ENCODE measurements around the gene GGNBP2.
"Not testable (repeated sequence)": the region's sequence is repeated elsewhere in the genome, so short reads cannot be mapped to it uniquely, and the experiment has no call there.

The GGNBP2 gene

DNA sequence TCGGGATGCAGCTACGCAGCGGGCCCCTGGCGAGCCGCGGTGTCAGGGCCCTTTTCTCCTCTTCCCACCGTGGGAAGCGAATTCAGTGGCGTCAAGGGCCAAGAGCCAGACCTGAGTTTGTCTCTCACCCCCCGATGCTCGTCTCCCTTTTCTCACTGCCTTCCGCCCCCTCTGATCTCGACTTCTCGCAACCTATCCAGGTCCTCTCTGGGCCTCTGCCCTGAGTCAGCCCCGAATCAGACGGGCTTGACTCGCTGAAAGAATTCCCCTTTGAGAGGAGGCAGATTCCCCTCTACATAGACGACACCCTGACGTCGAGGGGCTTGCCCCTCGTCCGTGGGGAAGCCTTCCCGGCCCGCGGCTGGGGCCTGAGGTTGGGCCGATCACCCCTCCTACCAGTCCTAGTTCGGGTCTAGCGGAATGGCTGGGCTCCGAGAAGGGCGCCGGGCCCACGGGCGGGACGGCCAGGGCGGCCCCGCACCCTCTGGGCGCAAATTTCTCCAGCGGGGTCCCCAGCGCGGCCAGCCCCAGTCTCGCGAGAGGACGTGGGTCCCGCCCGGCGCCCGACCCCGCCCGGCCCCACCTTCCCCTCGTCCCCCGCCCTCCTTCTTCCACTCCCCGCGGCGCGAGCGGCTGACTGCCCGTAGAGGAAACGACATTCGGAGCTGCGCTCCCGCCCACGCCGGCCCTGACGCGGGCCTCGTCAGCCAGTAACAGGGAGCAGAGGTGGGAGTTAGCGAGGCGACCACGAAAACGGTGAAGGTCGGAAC lies at the start of gene GGNBP2:
Gene GGNBP2, plus strand, starts transcription at position 613 of the 770 bp plus-strand sequence. CDS start 806 bp downstream, outside the sequence.
- peak; percentile 70 for DNase-seq (ENCODE audit: low read depth)

DNA sequence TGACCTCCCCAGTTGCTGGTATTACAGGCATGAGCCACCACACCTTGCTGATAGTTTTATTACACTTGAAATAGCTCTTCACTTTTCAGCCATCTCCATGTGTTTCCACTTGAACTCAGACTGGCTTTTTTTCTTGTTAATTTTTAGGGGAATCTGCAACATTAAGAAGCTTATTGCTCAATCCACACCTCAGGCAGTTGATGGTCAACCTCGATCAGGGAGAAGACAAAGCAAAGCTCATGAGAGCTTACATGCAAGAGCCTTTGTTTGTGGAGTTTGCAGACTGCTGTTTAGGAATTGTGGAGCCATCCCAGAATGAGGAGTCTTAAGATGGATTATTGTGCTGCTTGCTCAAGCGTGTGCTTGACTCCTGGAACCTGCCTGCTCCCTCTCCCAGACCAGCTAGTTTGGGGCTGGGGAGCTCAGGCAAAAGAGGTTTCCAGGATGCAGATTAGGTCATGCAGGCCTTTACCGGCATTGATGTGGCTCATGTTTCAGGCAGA lies 49.6 kb upstream of the GGNBP2 start:
- no peak for DNase-seq (ENCODE audit: low read depth)

GRCh38 chr17:36496018-36496789 lies 48.5 kb upstream of the GGNBP2 start:
- DNase-seq (ENCODE audit: low read depth): no peak

- no peak for DNase-seq (ENCODE audit: low read depth)
Observed at GRCh38 chr17:36498155-36498554, 46.6 kb upstream of the GGNBP2 start.

- no peak for DNase-seq (ENCODE audit: low read depth)
Observed at GRCh38 chr17:36498560-36499300, 46.0 kb upstream of the GGNBP2 start.

GRCh38 chr17:36500745-36501225 lies 43.9 kb upstream of the GGNBP2 start:
- DNase-seq (ENCODE audit: low read depth): no peak

GRCh38 chr17:36501351-36501750 lies 43.4 kb upstream of the GGNBP2 start:
- no peak for DNase-seq (ENCODE audit: low read depth)

GRCh38 chr17:36501963-36502362 lies 42.8 kb upstream of the GGNBP2 start:
- no peak for DNase-seq (ENCODE audit: low read depth)

DNA sequence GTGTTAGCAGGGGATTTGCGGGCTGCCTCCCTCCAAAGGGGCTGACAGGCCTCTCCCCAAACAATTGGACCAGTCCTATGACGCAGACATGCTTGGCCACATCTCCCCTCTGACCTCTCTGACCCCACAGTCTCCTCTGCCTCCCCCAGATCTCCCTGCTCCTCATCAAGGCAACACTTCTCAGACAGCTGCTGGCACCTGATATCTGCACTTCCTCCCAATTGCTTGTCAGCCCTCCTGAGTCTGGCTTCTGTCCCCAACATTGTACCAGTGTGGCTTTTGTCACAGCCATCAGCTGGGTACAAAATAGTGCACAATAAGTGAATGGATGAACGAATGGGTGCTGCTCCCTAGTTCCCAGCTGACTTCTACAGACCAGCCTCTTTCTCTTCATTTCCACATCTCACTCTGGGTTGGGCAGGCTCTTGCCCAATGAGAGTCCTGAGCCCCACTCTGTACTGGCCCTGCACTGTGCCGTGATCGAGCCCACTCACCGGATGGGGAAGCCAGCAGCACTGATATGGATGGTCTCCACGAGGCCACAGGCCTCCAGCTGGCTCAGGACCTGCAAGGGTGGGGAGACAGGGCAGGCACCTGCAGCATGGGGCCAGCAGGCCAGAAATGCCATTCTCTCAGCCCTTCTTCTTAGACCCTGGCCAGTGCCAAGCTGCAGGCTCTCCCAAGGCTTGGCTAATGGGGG lies 41.1 kb upstream of the GGNBP2 start:
- DNase-seq (ENCODE audit: low read depth): no peak

GRCh38 chr17:36504156-36504545 lies 40.6 kb upstream of the GGNBP2 start:
- DNase-seq (ENCODE audit: low read depth): no peak

DNA sequence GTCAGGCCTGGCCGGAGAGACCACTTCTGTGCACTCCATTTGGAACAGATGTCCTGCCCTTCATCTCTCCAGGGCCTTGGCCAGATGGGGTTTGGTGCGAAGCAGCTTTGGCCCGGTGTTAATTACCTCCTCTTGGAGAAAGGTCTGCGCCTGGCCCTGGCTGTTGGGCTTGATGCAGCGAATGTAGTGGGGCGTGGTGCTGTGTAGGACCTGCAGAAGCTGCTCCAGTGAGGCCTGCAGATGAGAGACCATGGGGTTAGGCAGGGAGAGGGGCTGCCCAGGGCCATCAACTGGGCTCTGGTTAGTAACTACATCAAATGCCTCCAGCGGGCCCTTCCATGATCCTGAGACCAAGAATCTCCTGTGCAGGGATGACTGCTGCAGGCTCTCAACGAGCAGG lies 39.5 kb upstream of the GGNBP2 start:
- no peak for DNase-seq (ENCODE audit: low read depth)

DNA sequence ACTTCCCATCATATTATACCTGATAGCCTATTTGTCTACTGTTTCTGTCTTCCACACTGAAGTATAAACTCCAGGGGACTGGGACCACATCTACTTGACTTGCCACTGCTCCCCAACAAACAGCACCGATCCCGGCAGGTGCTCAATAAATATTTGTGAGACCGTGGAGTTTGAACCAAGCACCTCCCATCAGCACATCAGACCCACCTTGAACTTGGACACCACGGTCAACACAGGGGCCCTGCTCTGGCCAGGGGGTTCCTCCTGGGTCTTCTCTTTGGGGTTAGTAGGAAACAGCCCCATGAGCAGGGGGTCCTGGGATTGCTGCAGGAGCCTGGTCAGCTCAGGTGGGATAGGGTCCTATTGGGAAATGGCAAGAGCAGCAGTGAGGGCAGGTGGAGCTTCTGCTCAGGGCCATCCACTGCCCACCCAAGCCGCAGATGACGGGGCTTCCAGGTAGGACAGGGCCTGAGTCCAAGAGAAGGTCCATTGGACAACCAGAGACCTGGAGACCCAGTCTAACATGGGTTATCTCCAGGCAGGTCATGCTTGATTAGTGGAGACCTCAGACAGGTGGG lies 38.4 kb upstream of the GGNBP2 start:
- DNase-seq (ENCODE audit: low read depth): no peak

DNA sequence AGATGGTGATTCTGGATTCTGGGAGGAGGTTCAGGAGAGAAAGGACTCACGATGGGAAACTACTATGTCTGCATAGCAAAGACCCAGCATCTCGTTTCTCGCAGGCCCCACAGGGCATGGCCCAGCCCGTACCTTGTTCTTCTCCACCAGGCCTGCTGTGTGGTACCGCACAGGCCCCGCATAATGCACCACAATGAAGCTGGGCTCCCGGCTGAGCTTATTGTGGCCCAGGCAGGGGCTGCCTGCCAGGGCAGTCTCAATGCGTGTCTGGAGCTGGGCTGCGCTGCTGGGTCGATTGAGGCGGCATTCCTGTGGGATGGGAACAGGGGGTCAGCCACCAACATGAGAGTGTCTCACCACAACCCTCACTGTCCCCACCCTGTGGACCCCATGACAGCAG lies 37.9 kb upstream of the GGNBP2 start:
- no peak for DNase-seq (ENCODE audit: low read depth)

- no peak for DNase-seq (ENCODE audit: low read depth)
Observed at GRCh38 chr17:36507266-36507665, 37.5 kb upstream of the GGNBP2 start.

DNA sequence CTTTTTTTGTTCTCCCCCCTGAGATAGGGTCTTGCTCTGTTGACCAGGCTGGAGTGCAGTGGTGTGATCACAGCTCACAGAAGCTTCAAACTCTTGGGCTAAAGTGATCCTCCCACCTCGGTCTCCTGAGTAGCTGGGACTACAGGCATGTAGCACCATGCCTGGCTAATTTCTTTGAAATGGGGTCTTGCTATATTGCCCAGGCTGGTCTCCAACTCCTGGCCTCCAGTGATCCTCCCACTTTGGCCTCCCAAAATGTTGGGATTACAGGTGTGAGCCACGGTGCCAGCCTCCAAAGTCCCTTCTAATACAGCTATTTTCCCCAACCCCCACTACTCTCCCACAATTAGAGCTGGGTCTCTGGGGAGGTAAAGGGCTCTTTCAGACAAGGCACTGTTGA lies 36.3 kb upstream of the GGNBP2 start:
- DNase-seq (ENCODE audit: low read depth): not testable (repeated sequence)

GRCh38 chr17:36509272-36509985 lies 35.3 kb upstream of the GGNBP2 start:
- no peak for DNase-seq (ENCODE audit: low read depth)

- DNase-seq (ENCODE audit: low read depth): no peak
Observed at GRCh38 chr17:36510636-36511035, 34.1 kb upstream of the GGNBP2 start.

DNA sequence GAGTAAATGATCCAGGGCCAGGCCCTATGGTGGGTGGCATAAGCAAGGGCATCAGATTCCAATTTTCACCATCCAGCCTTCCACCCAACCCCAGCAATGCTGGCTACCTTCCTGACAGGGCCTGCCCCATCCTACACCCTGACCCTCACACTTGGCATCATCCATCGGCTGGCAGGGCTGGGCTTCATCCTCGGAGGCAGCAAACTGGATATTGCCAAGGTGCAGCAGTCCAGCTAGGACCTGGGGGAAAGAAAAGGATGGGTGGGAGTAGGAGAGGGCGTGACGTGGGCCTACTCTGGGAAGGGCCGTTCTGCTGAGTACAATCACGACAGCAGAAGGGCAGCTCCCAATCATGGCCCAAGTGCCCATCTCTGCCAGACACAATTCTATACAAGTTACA lies 33.5 kb upstream of the GGNBP2 start:
- DNase-seq (ENCODE audit: low read depth): no peak

DNA sequence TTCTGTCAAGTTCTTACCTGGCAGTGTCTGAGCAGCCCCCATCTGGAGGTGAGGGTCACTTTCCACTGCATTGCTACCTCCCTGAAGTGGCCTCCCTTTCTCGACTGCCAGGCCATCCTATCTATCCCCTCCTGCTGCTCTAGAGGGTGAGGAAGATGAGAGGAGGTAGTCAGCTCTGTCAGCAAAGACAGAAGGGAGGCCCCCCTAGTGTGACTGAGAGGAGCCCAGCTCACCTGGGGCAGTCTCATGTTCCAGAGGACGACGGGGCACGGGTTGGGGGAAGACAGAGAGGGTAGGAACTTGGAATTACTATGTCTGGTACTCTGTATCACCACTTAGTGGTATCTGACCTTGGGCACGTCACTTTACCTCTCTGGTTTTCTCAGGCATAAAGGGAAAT lies 32.1 kb upstream of the GGNBP2 start:
- DNase-seq (ENCODE audit: low read depth): no peak

- DNase-seq (ENCODE audit: low read depth): no peak
Observed at GRCh38 chr17:36514856-36515255, 29.9 kb upstream of the GGNBP2 start.

DNA sequence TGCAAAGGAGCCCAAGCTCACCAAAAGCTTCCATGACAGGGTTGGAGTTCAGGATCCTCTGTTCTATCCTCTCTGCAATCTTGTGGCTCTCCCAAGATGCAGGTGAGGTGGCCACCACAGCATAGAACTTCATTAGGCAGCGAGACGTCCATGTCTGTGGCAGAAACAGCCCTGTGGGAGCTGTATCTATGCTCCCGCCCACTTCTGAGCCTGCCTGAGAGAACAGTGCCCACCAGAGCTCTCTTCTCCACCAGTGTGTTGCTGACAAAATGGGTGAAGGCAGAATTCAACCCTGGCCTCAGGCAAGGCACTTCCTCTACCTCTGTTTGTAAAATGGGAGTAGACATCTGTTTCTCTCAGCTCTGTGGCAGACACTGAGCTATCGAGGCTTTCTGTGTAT lies 28.9 kb upstream of the GGNBP2 start:
- no peak for DNase-seq (ENCODE audit: low read depth)
